B cell (primary cell): Measurements from ENCODE around the gene PCDHB8.

ENCODE experiments used
- EZH2 ChIP-seq: IDR thresholded peaks from 2 replicates; pipeline ENCODE4 v1.6.1; 2012; ENCODE audit warnings: borderline replicate concordance, low read depth, mild to moderate bottlenecking, moderate library complexity, low read length; ENCODE audit not compliant: insufficient read depth, poor library complexity, severe bottlenecking
- TF ChIP-seq, protein P1 (sequence below): fragments of 200-600 bp; IDR thresholded peaks from one replicate; pipeline ENCODE4 v1.8.0; 2022; ENCODE audit warnings: antibody characterized with exemption, mild to moderate bottlenecking

GRCh38 chr5:141150993-141151325, 26.6 kb upstream of the PCDHB8 start:
- TF ChIP-seq, protein P1, sequence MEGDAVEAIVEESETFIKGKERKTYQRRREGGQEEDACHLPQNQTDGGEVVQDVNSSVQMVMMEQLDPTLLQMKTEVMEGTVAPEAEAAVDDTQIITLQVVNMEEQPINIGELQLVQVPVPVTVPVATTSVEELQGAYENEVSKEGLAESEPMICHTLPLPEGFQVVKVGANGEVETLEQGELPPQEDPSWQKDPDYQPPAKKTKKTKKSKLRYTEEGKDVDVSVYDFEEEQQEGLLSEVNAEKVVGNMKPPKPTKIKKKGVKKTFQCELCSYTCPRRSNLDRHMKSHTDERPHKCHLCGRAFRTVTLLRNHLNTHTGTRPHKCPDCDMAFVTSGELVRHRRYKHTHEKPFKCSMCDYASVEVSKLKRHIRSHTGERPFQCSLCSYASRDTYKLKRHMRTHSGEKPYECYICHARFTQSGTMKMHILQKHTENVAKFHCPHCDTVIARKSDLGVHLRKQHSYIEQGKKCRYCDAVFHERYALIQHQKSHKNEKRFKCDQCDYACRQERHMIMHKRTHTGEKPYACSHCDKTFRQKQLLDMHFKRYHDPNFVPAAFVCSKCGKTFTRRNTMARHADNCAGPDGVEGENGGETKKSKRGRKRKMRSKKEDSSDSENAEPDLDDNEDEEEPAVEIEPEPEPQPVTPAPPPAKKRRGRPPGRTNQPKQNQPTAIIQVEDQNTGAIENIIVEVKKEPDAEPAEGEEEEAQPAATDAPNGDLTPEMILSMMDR, result no peak
- TF ChIP-seq EZH2, result no peak
